LNCaP clone FGC (cell line): Measurements from ENCODE around the gene UBTD1.

Experiments
- DNase-seq: peaks from one replicate; pipeline ENCODE4 v3.0.0-alpha.2; 2011; ENCODE audit warnings: low read depth
- H3K4me3 ChIP-seq: 2 replicates; pipeline ENCODE4 v1.5.1; 2011; ENCODE audit warnings: mild to moderate bottlenecking, low read depth, low read length, control low read depth
- TF ChIP-seq, protein P1 (sequence below): IDR thresholded peaks from 2 replicates; pipeline ENCODE4 v1.5.1; 2012; ENCODE audit warnings: mild to moderate bottlenecking; ENCODE audit not compliant: control insufficient read depth, insufficient read depth; ENCODE audit errors: extremely low read depth

The UBTD1 gene

GRCh38 chr10:97459111-97459510 lies 39.6 kb upstream of the UBTD1 start:
- no peak overlapping the region for H3K4me3 ChIP-seq
- DNase-seq = no peak
- TF ChIP-seq, protein P1, sequence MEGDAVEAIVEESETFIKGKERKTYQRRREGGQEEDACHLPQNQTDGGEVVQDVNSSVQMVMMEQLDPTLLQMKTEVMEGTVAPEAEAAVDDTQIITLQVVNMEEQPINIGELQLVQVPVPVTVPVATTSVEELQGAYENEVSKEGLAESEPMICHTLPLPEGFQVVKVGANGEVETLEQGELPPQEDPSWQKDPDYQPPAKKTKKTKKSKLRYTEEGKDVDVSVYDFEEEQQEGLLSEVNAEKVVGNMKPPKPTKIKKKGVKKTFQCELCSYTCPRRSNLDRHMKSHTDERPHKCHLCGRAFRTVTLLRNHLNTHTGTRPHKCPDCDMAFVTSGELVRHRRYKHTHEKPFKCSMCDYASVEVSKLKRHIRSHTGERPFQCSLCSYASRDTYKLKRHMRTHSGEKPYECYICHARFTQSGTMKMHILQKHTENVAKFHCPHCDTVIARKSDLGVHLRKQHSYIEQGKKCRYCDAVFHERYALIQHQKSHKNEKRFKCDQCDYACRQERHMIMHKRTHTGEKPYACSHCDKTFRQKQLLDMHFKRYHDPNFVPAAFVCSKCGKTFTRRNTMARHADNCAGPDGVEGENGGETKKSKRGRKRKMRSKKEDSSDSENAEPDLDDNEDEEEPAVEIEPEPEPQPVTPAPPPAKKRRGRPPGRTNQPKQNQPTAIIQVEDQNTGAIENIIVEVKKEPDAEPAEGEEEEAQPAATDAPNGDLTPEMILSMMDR = no peak

- TF ChIP-seq, protein P1 = no peak
- no peak overlapping the region for H3K4me3 ChIP-seq
- no peak for DNase-seq
Observed at GRCh38 chr10:97459933-97460332, 38.8 kb upstream of the UBTD1 start.

- DNase-seq = no peak
- TF ChIP-seq, protein P1 = no peak
- H3K4me3 ChIP-seq = no peak overlapping the region
Observed at GRCh38 chr10:97462309-97462708, 36.4 kb upstream of the UBTD1 start.

GRCh38 chr10:97463363-97464132 lies 35.2 kb upstream of the UBTD1 start:
- DNase-seq = peak; percentile 22

GRCh38 chr10:97464226-97464625 lies 34.5 kb upstream of the UBTD1 start:
- no peak for DNase-seq
- H3K4me3 ChIP-seq = no peak overlapping the region
- TF ChIP-seq, protein P1 = no peak

More at GRCh38 chr10:97463363-97464132, 35.2 kb upstream of the UBTD1 start:
- H3K4me3 ChIP-seq = no peak overlapping the region
- TF ChIP-seq, protein P1 = peak; percentile 93

- no peak for DNase-seq
- TF ChIP-seq, protein P1 = no peak
- H3K4me3 ChIP-seq = no peak overlapping the region
Observed at GRCh38 chr10:97465982-97466381, 32.7 kb upstream of the UBTD1 start.

DNA sequence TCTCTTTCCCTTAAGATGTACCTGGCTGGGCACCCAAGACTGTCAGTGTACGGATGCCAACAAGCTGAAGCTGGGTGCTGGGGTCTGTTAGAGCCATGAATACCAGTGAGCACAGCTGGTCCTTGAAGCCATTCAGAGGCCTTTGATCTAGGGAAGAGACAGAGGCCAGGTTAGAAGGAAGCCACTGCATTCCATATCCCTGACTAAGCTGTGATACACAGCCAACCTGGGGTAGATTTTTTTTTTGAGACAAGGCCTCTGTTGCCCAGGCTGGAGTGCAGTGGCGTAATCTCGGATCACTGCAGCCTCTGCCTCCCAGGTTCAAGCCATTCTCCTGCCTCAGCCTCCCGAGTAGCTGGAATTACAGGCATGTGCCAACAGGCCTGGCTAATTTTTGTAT lies 32.0 kb upstream of the UBTD1 start:
- DNase-seq = no peak
- no peak overlapping the region for H3K4me3 ChIP-seq
- TF ChIP-seq, protein P1 = no peak
